NCI-H2171 (cell line): ENCODE measurements around the gene GPR142.

ENCODE experiments used
- DNase-seq: peaks from one replicate; lab custom pipeline; 2025; lab: John Stamatoyannopoulos, UW

The GPR142 gene

GRCh38 chr17:74345433-74346241, 21.7 kb upstream of the GPR142 start:
- DNase-seq: no peak

- no peak for DNase-seq
These were observed 19.7 kb upstream of the GPR142 start for GRCh38 chr17:74347646-74348045.

- DNase-seq: no peak
These were observed 18.2 kb upstream of the GPR142 start for GRCh38 chr17:74349120-74349519.

GRCh38 chr17:74350486-74350885, 16.8 kb upstream of the GPR142 start:
- DNase-seq: no peak

GRCh38 chr17:74351552-74352210, 15.6 kb upstream of the GPR142 start:
- DNase-seq: no peak

- no peak for DNase-seq
These were observed 13.8 kb upstream of the GPR142 start for GRCh38 chr17:74353446-74354060.

- DNase-seq: no peak
These were observed 13.2 kb upstream of the GPR142 start for GRCh38 chr17:74354123-74354522.

GRCh38 chr17:74354561-74354960, 12.7 kb upstream of the GPR142 start:
- DNase-seq: no peak

- DNase-seq: no peak
These were observed 12.2 kb upstream of the GPR142 start for GRCh38 chr17:74355065-74355464.

- DNase-seq: no peak
These were observed 10.4 kb upstream of the GPR142 start for GRCh38 chr17:74356646-74357465.

GRCh38 chr17:74357466-74357809, 9.9 kb upstream of the GPR142 start:
- DNase-seq: no peak

- no peak for DNase-seq
These were observed 8.6 kb upstream of the GPR142 start for GRCh38 chr17:74358697-74359096.

GRCh38 chr17:74359916-74360315, 7.4 kb upstream of the GPR142 start:
- no peak for DNase-seq

GRCh38 chr17:74360899-74361229, 6.4 kb upstream of the GPR142 start:
- DNase-seq: no peak

- peak; percentile 89 for DNase-seq
These were observed 5.9 kb upstream of the GPR142 start, which contains the start of gene BTBD17 for GRCh38 chr17:74361230-74362068. Gene BTBD17, minus strand, starts transcription at chr17:74361868. Its CDS starts 49 bp downstream, at chr17:74361819.

- DNase-seq: no peak
These were observed 5.3 kb upstream of the GPR142 start for GRCh38 chr17:74362069-74362405.

GRCh38 chr17:74362810-74363498, 4.4 kb upstream of the GPR142 start:
- DNase-seq: peak; percentile 56

GRCh38 chr17:74368341-74369081, 1.2 kb downstream of the GPR142 start:
- peak; percentile 71 for DNase-seq

- peak; percentile 63 for DNase-seq
These were observed 1.9 kb downstream of the GPR142 start for GRCh38 chr17:74369221-74369620.
